Prostate gland (tissue), 2 donors: ENCODE measurements around the gene OSGEPL1.

Experiments used
- CTCF ChIP-seq, 4 experiments: fragments of 200-600 bp in 2 of 4; fragments of 450-650 bp in 2 of 4; sonication (generic) in 2 of 4; IDR thresholded peaks; 1 replicate in 3 of 4; 2 replicates in 1 of 4; pipeline ENCODE4 v1.5.1; 2016 to 2019; ENCODE audit warnings: antibody characterized with exemption in 4 of 4, mild to moderate bottlenecking in 2 of 4, moderate library complexity in 2 of 4
- POLR2A ChIP-seq: fragments of 450-650 bp; IDR thresholded peaks from one replicate; pipeline ENCODE4 v1.6.1; 2016; ENCODE audit warnings: antibody characterized with exemption, mild to moderate bottlenecking
- POLR2AphosphoS5 ChIP-seq: sonication (generic); formaldehyde crosslinking; IDR thresholded peaks from one replicate; pipeline ENCODE4 v1.6.1; 2017; ENCODE audit warnings: antibody characterized with exemption

DNA sequence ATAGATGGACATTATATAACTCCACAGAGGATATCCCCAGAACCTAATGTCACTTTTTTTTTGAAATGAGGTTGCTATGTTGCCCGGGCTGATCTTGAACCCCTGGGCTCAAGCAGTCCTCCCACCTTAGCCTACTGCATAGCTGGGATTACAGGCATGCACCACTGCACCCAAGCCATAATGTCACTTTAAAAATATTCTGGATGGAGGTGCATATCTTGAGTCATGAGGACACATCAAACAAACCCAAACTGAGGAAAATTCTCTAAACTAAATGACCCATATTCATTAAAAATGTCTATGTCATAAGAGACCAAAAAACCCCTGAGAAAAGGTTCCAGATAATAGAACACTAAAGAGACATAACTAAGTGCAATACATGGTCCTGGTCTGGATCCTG is 36.3 kb downstream of the OSGEPL1 start:
- TF ChIP-seq POLR2AphosphoS5 (no peak), CTCF (IDR thresholded peaks at IDR 0.05) (no peak), POLR2A (no peak)
